WTC11 (cell line): ENCODE results near the gene UCHL3. TPM values are rescaled to one million over a fixed set of nuclear protein-coding genes. Genes with fewer than 3 reads are reported as not detected.

ENCODE experiments used
- ATAC-seq: fragments of 200-7000 bp; cut with Tn5 transposase; 2 replicates; pipeline ENCODE4 v1.10.0; 2021; ENCODE audit warnings: mild to moderate bottlenecking, moderate library complexity
- CTCF ChIA-PET: fragments of 300-600 bp; sonication (Branson Sonifier 250); formaldehyde crosslinking; loops from one replicate; lab custom pipeline; 2021; ENCODE audit warnings: antibody characterized with exemption; lab: Charles Lee
- POLR2A ChIA-PET: fragments of 350-600 bp; sonication (Branson Sonifier 250); formaldehyde crosslinking; loops from one replicate; lab custom pipeline; 2021; ENCODE audit warnings: antibody characterized with exemption; lab: Charles Lee
- DNase-seq: peaks from one replicate; pipeline ENCODE4 v3.0.0; 2021; ENCODE audit warnings: low spot score
- H3K27ac Mint-ChIP-seq: 2 replicates; pipeline ENCODE4 v1.8.0; 2021; ENCODE audit warnings: mixed read lengths
- H3K27me3 Mint-ChIP-seq: 2 replicates; pipeline ENCODE4 v1.8.0; 2021; ENCODE audit warnings: low read depth, mild to moderate bottlenecking, moderate library complexity, mixed read lengths
- H3K36me3 Mint-ChIP-seq: 2 replicates; pipeline ENCODE4 v1.8.0; 2021; ENCODE audit warnings: mixed read lengths
- H3K4me1 Mint-ChIP-seq: 2 replicates; pipeline ENCODE4 v1.8.0; 2022; ENCODE audit warnings: mixed read lengths
- H3K4me3 Mint-ChIP-seq: 2 replicates; pipeline ENCODE4 v1.8.0; 2021; ENCODE audit warnings: mild to moderate bottlenecking, moderate library complexity, mixed read lengths
- H3K9me3 Mint-ChIP-seq: 2 replicates; pipeline ENCODE4 v1.8.0; 2021; ENCODE audit warnings: mixed read lengths
- ATF1 ChIP-seq: sonication (generic); formaldehyde crosslinking; IDR thresholded peaks from 2 replicates; pipeline ENCODE4 v1.8.1; 2023; ENCODE audit warnings: mild to moderate bottlenecking, moderate library complexity, missing genetic modification reagents
- E2F5 ChIP-seq: sonication (generic); formaldehyde crosslinking; IDR thresholded peaks from 2 replicates; pipeline ENCODE4 v1.8.1; 2022; ENCODE audit warnings: mild to moderate bottlenecking, moderate library complexity, missing genetic modification reagents
- ELF4 ChIP-seq: sonication (generic); formaldehyde crosslinking; IDR thresholded peaks from 2 replicates; pipeline ENCODE4 v1.8.1; 2022; ENCODE audit warnings: low read depth, mild to moderate bottlenecking, moderate library complexity, missing genetic modification reagents
- EMX1 ChIP-seq: fragments of 250-450 bp; sonication (Bioruptor Pico); IDR thresholded peaks from 2 replicates; pipeline ENCODE4 v1.8.0; 2021; ENCODE audit warnings: mild to moderate bottlenecking
- ETV6 ChIP-seq: sonication (generic); formaldehyde crosslinking; IDR thresholded peaks from 2 replicates; pipeline ENCODE4 v1.8.1; 2022; ENCODE audit warnings: mild to moderate bottlenecking, missing genetic modification reagents
- FOXP1 ChIP-seq: sonication (generic); formaldehyde crosslinking; IDR thresholded peaks from 2 replicates; pipeline ENCODE4 v1.8.0; 2022; ENCODE audit warnings: missing genetic modification reagents, mild to moderate bottlenecking, moderate library complexity, borderline replicate concordance
- FOXP4 ChIP-seq: sonication (generic); formaldehyde crosslinking; IDR thresholded peaks from 2 replicates; pipeline ENCODE4 v1.8.0; 2022; ENCODE audit warnings: mild to moderate bottlenecking, missing genetic modification reagents
- HMGA2 ChIP-seq: fragments of 250-450 bp; sonication (Bioruptor Pico); IDR thresholded peaks from 2 replicates; pipeline ENCODE4 v1.4.0; 2021; ENCODE audit warnings: mild to moderate bottlenecking, moderate library complexity
- JAZF1 ChIP-seq: fragments of 250-450 bp; sonication (Bioruptor Pico); IDR thresholded peaks from 2 replicates; pipeline ENCODE4 v1.9.0; 2021; ENCODE audit warnings: moderate library complexity, mild to moderate bottlenecking, inconsistent platforms
- JUN ChIP-seq: sonication (generic); formaldehyde crosslinking; IDR thresholded peaks from 2 replicates; pipeline ENCODE4 v1.8.0; 2023; ENCODE audit warnings: mild to moderate bottlenecking, missing genetic modification reagents
- MLX ChIP-seq: sonication (generic); formaldehyde crosslinking; IDR thresholded peaks from 2 replicates; pipeline ENCODE4 v1.8.1; 2023; ENCODE audit warnings: mild to moderate bottlenecking, missing genetic modification reagents, moderate library complexity
- NR3C1 ChIP-seq: sonication (generic); formaldehyde crosslinking; conservative IDR thresholded peaks from 2 replicates; pipeline ENCODE4 v1.8.1; 2023; ENCODE audit warnings: low read depth, mild to moderate bottlenecking, missing genetic modification reagents
- RELA ChIP-seq: sonication (generic); formaldehyde crosslinking; IDR thresholded peaks from 2 replicates; pipeline ENCODE4 v1.8.1; 2022; ENCODE audit warnings: missing genetic modification reagents, mild to moderate bottlenecking, borderline replicate concordance
- SMAD4 ChIP-seq: sonication (generic); formaldehyde crosslinking; IDR thresholded peaks from 2 replicates; pipeline ENCODE4 v1.8.0; 2022; ENCODE audit warnings: mild to moderate bottlenecking, missing genetic modification reagents
- TEAD4 ChIP-seq: sonication (generic); formaldehyde crosslinking; IDR thresholded peaks from 2 replicates; pipeline ENCODE4 v1.8.0; 2022; ENCODE audit warnings: mild to moderate bottlenecking, missing genetic modification reagents
- USF2 ChIP-seq: sonication (generic); formaldehyde crosslinking; IDR thresholded peaks from 2 replicates; pipeline ENCODE4 v1.8.1; 2023; ENCODE audit warnings: mild to moderate bottlenecking, missing genetic modification reagents, moderate library complexity
- ZMAT4 ChIP-seq: fragments of 250-450 bp; sonication (Bioruptor Pico); IDR thresholded peaks from 2 replicates; pipeline ENCODE4 v1.9.0; 2021; ENCODE audit warnings: mild to moderate bottlenecking
- ZNF425 ChIP-seq: fragments of 250-450 bp; sonication (Bioruptor Pico); conservative IDR thresholded peaks from 2 replicates; pipeline ENCODE4 v1.9.0; 2021; ENCODE audit warnings: mild to moderate bottlenecking
- ZNF532 ChIP-seq: fragments of 250-450 bp; sonication (Bioruptor Pico); IDR thresholded peaks from 2 replicates; pipeline ENCODE4 v1.9.0; 2021; ENCODE audit warnings: mild to moderate bottlenecking, borderline replicate concordance
- total RNA-seq: library from RNA; stranded (reverse); gene quantifications from 3 replicates; pipeline ENCODE4 v1.2.3, GENCODE V29; 2021

UCHL3 gene
- total RNA-seq, 1 experiment from 2014 or later, result 46.9 TPM

- CTCF ChIA-PET, result no interaction called here
- H3K9me3 Mint-ChIP-seq, result no peaks in the 10 kb centered on the region
- DNase-seq, result no peak
Measured at GRCh38 chr13:75618308-75618707, 68.7 kb downstream of the UCHL3 start.

GRCh38 chr13:75620020-75620419 is 70.4 kb downstream of the UCHL3 start:
- H3K27me3 Mint-ChIP-seq, result no peaks in the 10 kb centered on the region
- ChIA-PET CTCF (no interaction called here), POLR2A (no interaction called here)
- no peaks in the 10 kb centered on the region; the same call in 1 of the 2 replicates for H3K36me3 Mint-ChIP-seq
- no peak for TF ChIP-seq ZNF425
- no peak for TF ChIP-seq TEAD4
- TF ChIP-seq JUN, result no peak
- TF ChIP-seq JAZF1 (CRISPR knock-in tag), result no peak
- no peak for TF ChIP-seq MLX (CRISPR knock-in tag)
- TF ChIP-seq ELF4 (CRISPR knock-in tag), result no peak
- no peak for TF ChIP-seq NR3C1 (CRISPR knock-in tag)
- no peak for TF ChIP-seq ATF1
- TF ChIP-seq USF2 (CRISPR knock-in tag), result no peak
- no peak for TF ChIP-seq ZMAT4 (CRISPR knock-in tag)
- no peak for TF ChIP-seq E2F5
- TF ChIP-seq SMAD4 (CRISPR knock-in tag), result no peak
- no peak for TF ChIP-seq ZNF532 (CRISPR knock-in tag)
- TF ChIP-seq HMGA2 (CRISPR knock-in tag), result no peak
- TF ChIP-seq RELA (CRISPR knock-in tag), result no peak
- no peak for TF ChIP-seq ETV6 (CRISPR knock-in tag)
- no peak for TF ChIP-seq FOXP4
- no peak overlapping the region for H3K4me3 Mint-ChIP-seq
- no peaks in the 10 kb centered on the region for H3K9me3 Mint-ChIP-seq
- ATAC-seq, result no peak
- no peak overlapping the region for H3K27ac Mint-ChIP-seq
- H3K4me1 Mint-ChIP-seq, result no peaks in the 10 kb centered on the region
- no peak for DNase-seq

More at GRCh38 chr13:75618308-75618707, 68.7 kb downstream of the UCHL3 start:
- Mint-ChIP-seq H3K27me3 (no peaks in the 10 kb centered on the region), H3K4me1 (no peaks in the 10 kb centered on the region), H3K4me3 (no peak overlapping the region), H3K27ac (no peak overlapping the region), H3K36me3 (no peaks in the 10 kb centered on the region)
- no peak; the same call in none of the 2 replicates for ATAC-seq
- POLR2A ChIA-PET, result no interaction called here
- TF ChIP-seq MLX (CRISPR knock-in tag) (no peak), FOXP1 (CRISPR knock-in tag) (no peak), EMX1 (CRISPR knock-in tag) (no peak)
- TF ChIP-seq, all 79 proteins: peak for 0
